Measurements from ENCODE around the gene RAP1B.

DNA sequence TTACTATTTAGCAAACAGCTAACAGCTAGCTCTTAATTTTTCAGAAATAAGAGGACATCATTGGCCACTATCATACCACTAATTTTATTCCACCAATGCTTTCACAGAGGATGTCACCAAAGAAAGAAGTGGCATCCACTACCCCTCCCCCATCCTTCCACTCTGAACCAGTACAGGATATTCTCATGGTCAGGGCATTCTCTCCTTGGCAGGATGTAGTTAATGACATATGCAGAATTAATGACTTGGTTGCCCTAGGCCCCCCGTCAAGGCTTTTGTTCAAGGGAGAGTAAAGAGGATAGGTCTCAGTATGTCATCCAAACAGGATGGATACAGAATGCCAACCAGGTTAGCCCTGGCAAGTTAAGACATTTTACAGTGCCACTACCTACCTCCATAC lies 57.2 kb downstream of the RAP1B start:
- TF ChIP-seq POLR2AphosphoS5 (IDR thresholded peaks at IDR 0.05; ENCODE audit: borderline replicate concordance, low read depth, low read length) (no peak), EZH2 (IDR thresholded peaks at IDR 0.05) (no peak), FOXP2 (optimal IDR thresholded peaks at IDR 0.05; ENCODE audit: control extremely low read depth, extremely low read length, insufficient read depth) (no peak)

Data from SK-N-MC (cell line).